ENCODE data around the gene NOTO.

Gene NOTO

DNA sequence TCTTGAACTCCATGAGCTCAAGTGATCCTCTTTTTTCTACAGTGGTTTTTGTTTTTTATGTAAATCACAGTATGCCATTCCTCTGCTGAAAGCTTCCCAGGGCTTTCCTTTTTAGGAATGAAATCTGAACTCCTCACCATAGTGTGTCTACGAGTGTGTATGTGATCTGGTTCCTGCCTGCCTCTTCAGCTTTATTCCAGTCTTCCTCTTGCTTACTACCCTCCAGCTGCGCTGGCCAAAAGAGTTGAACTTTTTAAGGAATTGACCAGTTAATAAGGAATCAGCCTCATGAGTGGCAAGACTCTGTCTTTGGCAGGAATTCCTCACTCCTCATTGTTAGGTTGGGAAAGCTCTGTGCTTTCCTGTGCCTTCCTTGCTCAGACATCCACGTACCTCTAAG, 35.8 kb downstream of the NOTO start:
- Histone ChIP-seq H3K4me3 (ENCODE audit: low read length) (no peak overlapping the region), H3K79me2 (ENCODE audit: low read length) (peaks cover 86% of the 10 kb centered on the region), H3K27me3 (replicated peaks; ENCODE audit: insufficient read depth, low read length) (no peaks in the 10 kb centered on the region), H3K9me2 (replicated peaks; ENCODE audit: insufficient read depth, low read length) (no peaks in the 10 kb centered on the region), H3F3A (ENCODE audit: insufficient read depth, low read length) (peaks cover 9% of the 10 kb centered on the region; the same call in 1 of the 2 replicates), H3K36me3 (replicated peaks; ENCODE audit: insufficient read depth, low read length) (peaks cover 14% of the 10 kb centered on the region; the same call in 1 of the 2 replicates), H3K4me2 (ENCODE audit: low read depth, low read length) (no peak overlapping the region), H3K9me3 (replicated peaks; ENCODE audit: insufficient read depth, low read length) (no peaks in the 10 kb centered on the region), H3K27ac (ENCODE audit: low read length) (no peak overlapping the region), H2AFZ (ENCODE audit: low read length) (no peak overlapping the region), H3K4me1 (ENCODE audit: low read length) (peaks cover 16% of the 10 kb centered on the region), H4K20me1 (ENCODE audit: insufficient read depth, low read length) (peaks cover 38% of the 10 kb centered on the region), H3K9ac (ENCODE audit: low read length) (no peak overlapping the region)
- DNase-seq, result no peak
- TF ChIP-seq, protein P1, sequence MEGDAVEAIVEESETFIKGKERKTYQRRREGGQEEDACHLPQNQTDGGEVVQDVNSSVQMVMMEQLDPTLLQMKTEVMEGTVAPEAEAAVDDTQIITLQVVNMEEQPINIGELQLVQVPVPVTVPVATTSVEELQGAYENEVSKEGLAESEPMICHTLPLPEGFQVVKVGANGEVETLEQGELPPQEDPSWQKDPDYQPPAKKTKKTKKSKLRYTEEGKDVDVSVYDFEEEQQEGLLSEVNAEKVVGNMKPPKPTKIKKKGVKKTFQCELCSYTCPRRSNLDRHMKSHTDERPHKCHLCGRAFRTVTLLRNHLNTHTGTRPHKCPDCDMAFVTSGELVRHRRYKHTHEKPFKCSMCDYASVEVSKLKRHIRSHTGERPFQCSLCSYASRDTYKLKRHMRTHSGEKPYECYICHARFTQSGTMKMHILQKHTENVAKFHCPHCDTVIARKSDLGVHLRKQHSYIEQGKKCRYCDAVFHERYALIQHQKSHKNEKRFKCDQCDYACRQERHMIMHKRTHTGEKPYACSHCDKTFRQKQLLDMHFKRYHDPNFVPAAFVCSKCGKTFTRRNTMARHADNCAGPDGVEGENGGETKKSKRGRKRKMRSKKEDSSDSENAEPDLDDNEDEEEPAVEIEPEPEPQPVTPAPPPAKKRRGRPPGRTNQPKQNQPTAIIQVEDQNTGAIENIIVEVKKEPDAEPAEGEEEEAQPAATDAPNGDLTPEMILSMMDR (IDR thresholded peaks at IDR 0.05; ENCODE audit: low read length), result no peak
- TF ChIP-seq EZH2phosphoT487 (IDR thresholded peaks at IDR 0.05; ENCODE audit: low read length), result no peak
- no peak for TF ChIP-seq EZH2 (optimal IDR thresholded peaks at IDR 0.05; ENCODE audit: low read depth, low read length)

DNA sequence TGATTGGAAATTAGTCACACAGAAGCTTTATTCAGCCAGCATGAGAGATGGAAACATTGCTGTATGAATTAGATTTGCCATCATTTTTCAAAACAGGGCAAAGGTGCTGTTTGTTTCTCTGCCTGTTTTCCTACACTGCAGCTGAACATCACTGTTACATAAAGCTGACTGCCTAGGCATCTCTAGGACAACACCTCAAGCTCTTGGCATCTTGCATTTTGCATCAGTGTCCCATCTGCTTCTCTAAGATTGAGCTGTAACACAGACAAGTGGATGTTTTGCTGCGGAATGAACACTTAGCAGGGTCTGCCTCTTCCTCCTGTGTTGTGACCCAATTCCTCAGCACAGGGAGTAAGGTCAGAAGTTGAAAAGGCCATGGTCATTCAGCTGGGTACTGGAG, 36.6 kb downstream of the NOTO start:
- Histone ChIP-seq H3K9me3 (replicated peaks; ENCODE audit: insufficient read depth, low read length) (no peaks in the 10 kb centered on the region), H3K4me3 (ENCODE audit: low read length) (no peak overlapping the region), H2AFZ (ENCODE audit: low read length) (no peak overlapping the region), H3K27ac (ENCODE audit: low read length) (no peak overlapping the region), H3K27me3 (replicated peaks; ENCODE audit: insufficient read depth, low read length) (no peaks in the 10 kb centered on the region), H3K4me2 (ENCODE audit: low read depth, low read length) (no peak overlapping the region), H3K36me3 (replicated peaks; ENCODE audit: insufficient read depth, low read length) (peaks cover 18% of the 10 kb centered on the region; the same call in 1 of the 2 replicates), H3K4me1 (ENCODE audit: low read length) (peaks cover 16% of the 10 kb centered on the region), H3K9me2 (replicated peaks; ENCODE audit: insufficient read depth, low read length) (no peaks in the 10 kb centered on the region), H3K9ac (ENCODE audit: low read length) (no peak overlapping the region), H4K20me1 (ENCODE audit: insufficient read depth, low read length) (peaks cover 38% of the 10 kb centered on the region), H3K79me2 (ENCODE audit: low read length) (peaks cover 93% of the 10 kb centered on the region), H3F3A (ENCODE audit: insufficient read depth, low read length) (peaks cover 4% of the 10 kb centered on the region; the same call in 1 of the 2 replicates)
- DNase-seq, result no peak
- no peak for TF ChIP-seq EZH2 (optimal IDR thresholded peaks at IDR 0.05; ENCODE audit: low read depth, low read length)
- TF ChIP-seq EZH2phosphoT487 (IDR thresholded peaks at IDR 0.05; ENCODE audit: low read length), result no peak
- TF ChIP-seq, protein P1 (IDR thresholded peaks at IDR 0.05; ENCODE audit: low read length), result no peak

GRCh38 chr2:73239776-73240175, 37.4 kb downstream of the NOTO start:
- H3F3A ChIP-seq (ENCODE audit: insufficient read depth, low read length), result no peaks in the 10 kb centered on the region; the same call in 1 of the 2 replicates
- H3K79me2 ChIP-seq (ENCODE audit: low read length), result peaks cover 93% of the 10 kb centered on the region
- peaks cover 18% of the 10 kb centered on the region; the same call in 1 of the 2 replicates for H3K36me3 ChIP-seq (replicated peaks; ENCODE audit: insufficient read depth, low read length)
- no peaks in the 10 kb centered on the region for H3K9me3 ChIP-seq (replicated peaks; ENCODE audit: insufficient read depth, low read length)
- H3K9ac ChIP-seq (ENCODE audit: low read length), result no peak overlapping the region
- H4K20me1 ChIP-seq (ENCODE audit: insufficient read depth, low read length), result peaks cover 41% of the 10 kb centered on the region
- no peaks in the 10 kb centered on the region for H3K27me3 ChIP-seq (replicated peaks; ENCODE audit: insufficient read depth, low read length)
- H2AFZ ChIP-seq (ENCODE audit: low read length), result no peak overlapping the region
- H3K4me2 ChIP-seq (ENCODE audit: low read depth, low read length), result no peak overlapping the region
- H3K4me3 ChIP-seq (ENCODE audit: low read length), result no peak overlapping the region
- no peak overlapping the region for H3K27ac ChIP-seq (ENCODE audit: low read length)
- peaks cover 16% of the 10 kb centered on the region for H3K4me1 ChIP-seq (ENCODE audit: low read length)
- DNase-seq, result no peak
- H3K9me2 ChIP-seq (replicated peaks; ENCODE audit: insufficient read depth, low read length), result no peaks in the 10 kb centered on the region
- TF ChIP-seq EZH2 (optimal IDR thresholded peaks at IDR 0.05; ENCODE audit: low read depth, low read length) (no peak), EZH2phosphoT487 (IDR thresholded peaks at IDR 0.05; ENCODE audit: low read length) (no peak)
- TF ChIP-seq, protein P1 (IDR thresholded peaks at IDR 0.05; ENCODE audit: low read length), result no peak

Measured in MM.1S (cell line).